Uterus (tissue), 4 donors: ENCODE results near the gene POTEF. TPM values are rescaled to one million over a fixed set of nuclear protein-coding genes. Genes with fewer than 3 reads are reported as not detected.
"Not testable (repeated sequence)": the region's sequence is repeated elsewhere in the genome, so short reads cannot be mapped to it uniquely, and the experiment has no call there.

Experiments used
- DNase-seq, 2 donors: peaks; one replicate each; pipeline ENCODE4 v3.0.0-alpha.2; 2019 to 2020
- H3K27ac ChIP-seq, 2 donors: fragments of 200-600 bp; sonication (generic); 1 replicate in 1 of 2; 2 replicates in 1 of 2; pipeline ENCODE4 v1.5.1; 2016 to 2018
- H3K27me3 ChIP-seq, 2 donors: fragments of 200-600 bp; sonication (generic); one replicate each; pipeline ENCODE4 v1.5.1; 2018 to 2019; ENCODE audit warnings: control low read depth in 1 of 2
- H3K36me3 ChIP-seq, 2 donors: fragments of 200-600 bp; sonication (generic); one replicate each; pipeline ENCODE4 v1.5.1; 2019; ENCODE audit warnings: control low read depth in 1 of 2
- H3K4me1 ChIP-seq, 2 donors: fragments of 200-600 bp; sonication (generic); one replicate each; pipeline ENCODE4 v1.5.1; 2018 to 2019; ENCODE audit warnings: control low read depth in 1 of 2
- H3K4me3 ChIP-seq, 2 donors: fragments of 200-600 bp; sonication (generic); 1 replicate in 1 of 2; 2 replicates in 1 of 2; pipeline ENCODE4 v1.5.1; 2018 to 2019; ENCODE audit warnings: mild to moderate bottlenecking in 1 of 2
- H3K9me3 ChIP-seq, 2 donors: fragments of 200-600 bp; sonication (generic); one replicate each; pipeline ENCODE4 v1.5.1; 2019; ENCODE audit warnings: control low read depth in 1 of 2
- CTCF ChIP-seq, 4 experiments: fragments of 200-600 bp in 2 of 4; fragments of 450-650 bp in 2 of 4; sonication (generic) in 2 of 4; IDR thresholded peaks; one replicate each; pipeline ENCODE4 v1.5.1; 2016 to 2019; ENCODE audit warnings: antibody characterized with exemption in 4 of 4, mild to moderate bottlenecking in 2 of 4, moderate library complexity in 1 of 4
- POLR2A ChIP-seq, 2 donors: fragments of 450-650 bp; IDR thresholded peaks; one replicate each; pipeline ENCODE4 v1.6.1; 2016; ENCODE audit warnings: antibody characterized with exemption in 2 of 2, mild to moderate bottlenecking in 1 of 2, moderate library complexity in 1 of 2
- intact Hi-C: fragments of 100-400 bp; cut with DNase I; formaldehyde crosslinking; loops from one replicate; pipeline ENCODE4 v1.15.1; 2023; ENCODE audit warnings: low total_unique reads
- total RNA-seq, 4 donors: library from RNA; depleted of rRNA in 3 of 4; stranded (reverse); fragments of >200 nt in 3 of 4; gene quantifications; one replicate each; pipeline versions ENCODE4 v1.1.0 to v1.2.4, GENCODE V29; 2014 to 2023
- donor health status: DM: yes; HTN: yes; CAD: no.

Gene POTEF
- total RNA-seq, 4 donors from 2014 or later, result under 0.01 to 0.76 TPM; not detected in 2

- H3K27me3 ChIP-seq, intact Hi-C loops, H3K27ac ChIP-seq, H3K4me3 ChIP-seq, H3K4me1 ChIP-seq, H3K9me3 ChIP-seq, H3K36me3 ChIP-seq: not testable (repeated sequence)
- peak in 3 of 4 experiments; percentile 13 to 53 (median 45) for TF ChIP-seq CTCF (IDR thresholded peaks at IDR 0.05)
- DNase-seq, result peak; percentile 31 to 45
Observed at GRCh38 chr2:130155956-130156623, 27.1 kb upstream of the POTEF start.

GRCh38 chr2:130154773-130155765 is 26.0 kb upstream of the POTEF start:
- H3K36me3 ChIP-seq, result no peaks in the 10 kb centered on the region
- no peaks in the 10 kb centered on the region for H3K4me1 ChIP-seq
- H3K27ac ChIP-seq, result no peak overlapping the region
- DNase-seq, result no peak
- no peak for TF ChIP-seq POLR2A (IDR thresholded peaks at IDR 0.05)
- TF ChIP-seq CTCF (IDR thresholded peaks at IDR 0.05), result no peak
- H3K4me3 ChIP-seq, result no peak overlapping the region
- H3K27me3 ChIP-seq, result no peaks in the 10 kb centered on the region
- H3K9me3 ChIP-seq, result no peaks in the 10 kb centered on the region
- intact Hi-C loops, result no loop called here

- DNase-seq, H3K27ac ChIP-seq, H3K4me3 ChIP-seq, H3K4me1 ChIP-seq, intact Hi-C loops, H3K27me3 ChIP-seq, H3K9me3 ChIP-seq, H3K36me3 ChIP-seq: not testable (repeated sequence)
Observed at GRCh38 chr2:130154423-130154770, 25.4 kb upstream of the POTEF start.

- H3K4me1 ChIP-seq, H3K36me3 ChIP-seq, intact Hi-C loops, DNase-seq, H3K27ac ChIP-seq, H3K27me3 ChIP-seq, H3K4me3 ChIP-seq, H3K9me3 ChIP-seq: not testable (repeated sequence)
Observed at GRCh38 chr2:130153721-130154422, 24.9 kb upstream of the POTEF start.

- Histone ChIP-seq H3K4me3 (no peak overlapping the region), H3K36me3 (no peaks in the 10 kb centered on the region), H3K27ac (no peak overlapping the region), H3K4me1 (no peaks in the 10 kb centered on the region), H3K27me3 (no peaks in the 10 kb centered on the region), H3K9me3 (no peaks in the 10 kb centered on the region)
- intact Hi-C loops, result no loop called here
- DNase-seq, result no peak
- TF ChIP-seq CTCF (IDR thresholded peaks at IDR 0.05) (no peak), POLR2A (IDR thresholded peaks at IDR 0.05) (no peak)
Observed at GRCh38 chr2:130152816-130153595, 24.0 kb upstream of the POTEF start.

- H3K9me3 ChIP-seq, intact Hi-C loops, DNase-seq, H3K27ac ChIP-seq, H3K36me3 ChIP-seq, H3K27me3 ChIP-seq, H3K4me3 ChIP-seq, H3K4me1 ChIP-seq: not testable (repeated sequence)
Observed at GRCh38 chr2:130152136-130152815, 23.3 kb upstream of the POTEF start.

- DNase-seq, H3K27me3 ChIP-seq, H3K9me3 ChIP-seq, H3K4me3 ChIP-seq, H3K4me1 ChIP-seq, intact Hi-C loops, H3K36me3 ChIP-seq, H3K27ac ChIP-seq: not testable (repeated sequence)
Observed at GRCh38 chr2:130151145-130151512, 22.1 kb upstream of the POTEF start.
